H1 (cell line): ENCODE measurements around the gene KLHL29. TPM values are rescaled to one million over a fixed set of nuclear protein-coding genes. Genes with fewer than 3 reads are reported as not detected.
A peak's percentile ranks its signal among the peaks of the same experiment; 100 is the strongest.

Experiments
- CTCF ChIA-PET: fragments of 300-600 bp; sonication (Branson Sonifier 250); formaldehyde crosslinking; loops from one replicate; lab custom pipeline; 2021; ENCODE audit not compliant: partially characterized antibody; lab: Charles Lee
- POLR2A ChIA-PET: fragments of 300-600 bp; sonication (Branson Sonifier 250); formaldehyde crosslinking; loops from one replicate; lab custom pipeline; 2021; ENCODE audit warnings: inconsistent platforms; ENCODE audit not compliant: partially characterized antibody; lab: Charles Lee
- DNase-seq, 2 experiments: peaks; one replicate each; pipeline versions ENCODE4 v3.0.0 to v3.0.0-alpha.2; 2010 to 2022; ENCODE audit warnings: low spot score in 2 of 2, low read depth in 1 of 2, mixed read lengths in 1 of 2
- FAIRE-seq: peaks from 2 replicates; lab custom pipeline; 2011; peaks lifted over from hg19 to GRCh38; lab: Jason Lieb, UNC
- H2AFZ ChIP-seq: 2 replicates; pipeline ENCODE4 v1.8.1; 2012; ENCODE audit warnings: low read length, inconsistent platforms
- H2AK5ac ChIP-seq: 2 replicates; pipeline ENCODE4 v1.6.1; 2013; ENCODE audit warnings: low read depth, low read length
- H2BK120ac ChIP-seq: replicated peaks from 2 replicates; pipeline ENCODE3; 2013; ENCODE audit warnings: low read depth, low read length, inconsistent platforms
- H2BK12ac ChIP-seq: 2 replicates; pipeline ENCODE4 v1.6.1; 2013; ENCODE audit warnings: low read depth, low read length
- H2BK15ac ChIP-seq: 2 replicates; pipeline ENCODE4 v1.6.1; 2013; ENCODE audit warnings: low read length
- H2BK20ac ChIP-seq: 2 replicates; pipeline ENCODE4 v1.6.1; 2013; ENCODE audit warnings: low read length
- H2BK5ac ChIP-seq: 2 replicates; pipeline ENCODE4 v1.6.1; 2013; ENCODE audit warnings: low read depth, low read length
- H3K14ac ChIP-seq: 2 replicates; pipeline ENCODE4 v1.6.1; 2013; ENCODE audit warnings: inconsistent platforms; ENCODE audit not compliant: insufficient read length
- H3K18ac ChIP-seq: 2 replicates; pipeline ENCODE4 v1.6.1; 2013; ENCODE audit warnings: low read length; ENCODE audit errors: extremely low read depth
- H3K23ac ChIP-seq: 2 replicates; pipeline ENCODE4 v1.6.1; 2013; ENCODE audit warnings: inconsistent platforms; ENCODE audit not compliant: insufficient read length
- H3K23me2 ChIP-seq: 2 replicates; pipeline ENCODE4 v1.6.1; 2013; ENCODE audit warnings: low read depth, low read length
- H3K27ac ChIP-seq: 2 replicates; pipeline ENCODE4 v1.6.1; 2011; ENCODE audit warnings: low read depth, low read length, inconsistent platforms
- H3K27me3 ChIP-seq, 4 experiments: replicated peaks in 1 of 4; 1 replicate in 1 of 4; 2 replicates in 3 of 4; pipeline versions ENCODE4 v1.6.1 to v1.8.1; 2011 to 2013; ENCODE audit warnings: low read length in 3 of 4, mild to moderate bottlenecking in 3 of 4, inconsistent platforms in 2 of 4, mixed read lengths in 2 of 4, moderate library complexity in 1 of 4; ENCODE audit not compliant: control insufficient read depth in 3 of 4, insufficient read depth in 3 of 4; ENCODE audit errors: extremely low read depth in 1 of 4
- H3K36me3 ChIP-seq, 4 experiments: 2 replicates each; pipeline versions ENCODE4 v1.6.1 to v1.8.1; 2011 to 2013; ENCODE audit warnings: mild to moderate bottlenecking in 4 of 4, low read length in 3 of 4, moderate library complexity in 2 of 4, control low read depth in 1 of 4, inconsistent platforms in 1 of 4; ENCODE audit not compliant: insufficient read depth in 4 of 4, control insufficient read depth in 2 of 4
- H3K4ac ChIP-seq: replicated peaks from 2 replicates; pipeline ENCODE3; 2013; ENCODE audit warnings: low read length, low read depth, mixed read lengths, inconsistent platforms; ENCODE audit not compliant: insufficient read length
- H3K4me1 ChIP-seq, 4 experiments: replicated peaks in 1 of 4; 1 replicate in 1 of 4; 2 replicates in 3 of 4; pipeline versions ENCODE4 v1.6.1 to v1.8.1; 2011 to 2013; ENCODE audit warnings: low read length in 3 of 4, inconsistent platforms in 2 of 4, mixed read lengths in 1 of 4; ENCODE audit not compliant: insufficient read depth in 4 of 4, control insufficient read depth in 3 of 4
- H3K4me2 ChIP-seq, 2 experiments: 2 replicates each; pipeline versions ENCODE4 v1.6.1 to v1.8.1; 2011 to 2013; ENCODE audit warnings: low read depth in 2 of 2, low read length in 2 of 2, control low read depth in 1 of 2, inconsistent platforms in 1 of 2, mild to moderate bottlenecking in 1 of 2; ENCODE audit not compliant: insufficient read depth in 1 of 2
- H3K4me3 ChIP-seq, 4 experiments: fragments of 200-600, 300-600 bp in 1 of 4; sonication (generic), shearing (Covaris generic), sonication (Bioruptor Twin) in 1 of 4; 2 replicates each; pipeline versions ENCODE4 v1.5.1 to v1.8.1; 2011 to 2016; ENCODE audit warnings: low read length in 4 of 4, low read depth in 3 of 4, control low read depth in 2 of 4, inconsistent platforms in 2 of 4, mild to moderate bottlenecking in 2 of 4, mixed read lengths in 1 of 4, moderate library complexity in 1 of 4; ENCODE audit not compliant: insufficient read depth in 2 of 4; ENCODE audit errors: extremely low read depth in 1 of 4
- H3K56ac ChIP-seq: replicated peaks from 2 replicates; pipeline ENCODE3; 2013; ENCODE audit warnings: low read depth, mild to moderate bottlenecking, mixed read lengths, low read length, inconsistent platforms; ENCODE audit not compliant: insufficient read length
- H3K79me1 ChIP-seq: 2 replicates; pipeline ENCODE4 v1.6.1; 2013; ENCODE audit warnings: low read depth, low read length, control low read depth
- H3K79me2 ChIP-seq, 2 experiments: 2 replicates each; pipeline versions ENCODE4 v1.6.1 to v1.8.1; 2012 to 2013; ENCODE audit warnings: low read length in 2 of 2, mild to moderate bottlenecking in 2 of 2, inconsistent platforms in 1 of 2; ENCODE audit not compliant: insufficient read depth in 2 of 2, control insufficient read depth in 1 of 2
- H3K9ac ChIP-seq, 4 experiments: replicated peaks in 1 of 4; 1 replicate in 1 of 4; 2 replicates in 3 of 4; pipeline versions ENCODE4 v1.6.1 to v1.8.1; 2011 to 2013; ENCODE audit warnings: low read depth in 3 of 4, low read length in 3 of 4, control low read depth in 2 of 4, mild to moderate bottlenecking in 2 of 4, moderate library complexity in 2 of 4, inconsistent platforms in 1 of 4; ENCODE audit errors: extremely low read depth in 1 of 4
- H3K9me3 ChIP-seq, 2 experiments: 2 replicates each; pipeline versions ENCODE4 v1.6.1 to v1.8.1; 2012 to 2013; ENCODE audit warnings: mild to moderate bottlenecking in 2 of 2, moderate library complexity in 2 of 2, control low read depth in 1 of 2, inconsistent platforms in 1 of 2, low read depth in 1 of 2, low read length in 1 of 2, mixed read lengths in 1 of 2; ENCODE audit not compliant: insufficient read depth in 2 of 2
- H4K20me1 ChIP-seq, 2 experiments: replicated peaks in 1 of 2; 2 replicates each; pipeline versions ENCODE3 to v1.8.1; 2011 to 2013; ENCODE audit warnings: inconsistent platforms in 2 of 2, low read length in 2 of 2, mild to moderate bottlenecking in 1 of 2; ENCODE audit not compliant: insufficient read depth in 2 of 2, control insufficient read depth in 1 of 2
- H4K5ac ChIP-seq: 2 replicates; pipeline ENCODE4 v1.6.1; 2013; ENCODE audit warnings: low read length, low read depth, mixed read lengths, inconsistent platforms; ENCODE audit not compliant: insufficient read length
- H4K8ac ChIP-seq: 2 replicates; pipeline ENCODE4 v1.8.0; 2013; ENCODE audit warnings: mild to moderate bottlenecking, moderate library complexity, low read length, inconsistent platforms; ENCODE audit not compliant: insufficient read depth; ENCODE audit errors: extremely low read depth
- H4K91ac ChIP-seq: replicated peaks from 2 replicates; pipeline ENCODE3; 2013; ENCODE audit warnings: low read length, mixed read lengths, inconsistent platforms; ENCODE audit not compliant: insufficient read length
- BACH1 ChIP-seq: IDR thresholded peaks from 2 replicates; pipeline ENCODE4 v1.6.1; 2012; ENCODE audit warnings: low read length, improper control_type of control experiment
- BCL11A ChIP-seq, 2 experiments: IDR thresholded peaks; one replicate each; pipeline ENCODE4 v1.6.1; 2011; ENCODE audit warnings: low read depth in 2 of 2, low read length in 2 of 2, mild to moderate bottlenecking in 2 of 2
- HDAC6 ChIP-seq: IDR thresholded peaks from one replicate; pipeline ENCODE4 v1.7.1; 2012; ENCODE audit warnings: low read depth, mild to moderate bottlenecking, inconsistent platforms, low read length, moderate library complexity
- POU5F1 ChIP-seq: IDR thresholded peaks from 2 replicates; pipeline ENCODE4 v1.6.1; 2011; ENCODE audit warnings: low read depth, mild to moderate bottlenecking, low read length, moderate library complexity
- RFX5 ChIP-seq: IDR thresholded peaks from 2 replicates; pipeline ENCODE4 v1.6.1; 2011; ENCODE audit warnings: low read depth, low read length, improper control_type of control experiment, borderline replicate concordance
- RNF2 ChIP-seq: fragments of 200-900, 300-1000 bp; sonication (generic); IDR thresholded peaks from 2 replicates; pipeline ENCODE4 v1.7.1; 2016; ENCODE audit warnings: borderline replicate concordance, low read depth, mild to moderate bottlenecking, antibody characterized with exemption, low read length; ENCODE audit not compliant: poor library complexity, severe bottlenecking; ENCODE audit errors: missing control alignments
- RXRA ChIP-seq: IDR thresholded peaks from 2 replicates; pipeline ENCODE4 v1.6.1; 2011; ENCODE audit warnings: low read depth, mild to moderate bottlenecking, low read length, moderate library complexity; ENCODE audit not compliant: insufficient read depth
- YY1 ChIP-seq: IDR thresholded peaks from 2 replicates; pipeline ENCODE4 v1.6.1; 2011; ENCODE audit warnings: low read depth, mild to moderate bottlenecking, low read length
- WGBS, 2 experiments: shearing (Covaris generic) in 1 of 2; methylation state at CpG; one replicate each; pipeline versions ENCODE4 v1.1.6 to v1.1.7; 2013 to 2015; ENCODE audit warnings: low lambda C conversion rate in 2 of 2, mixed read lengths in 2 of 2, inconsistent platforms in 1 of 2, low coverage in 1 of 2, missing lambda C conversion rate in 1 of 2; ENCODE audit not compliant: insufficient replicate concordance in 2 of 2, insufficient coverage in 1 of 2, insufficient read length in 1 of 2; ENCODE audit errors: extremely low coverage in 1 of 2, missing lambda C conversion rate in 1 of 2; 5-methylcytosine and 5-hydroxymethylcytosine counted together
- polyA plus RNA-seq, 7 experiments: library from polyadenylated mRNA; depleted of rRNA in 3 of 7; stranded (reverse) in 5 of 7; unstranded in 2 of 7; fragments of >200 nt in 5 of 7; fragments of 200-250 nt in 2 of 7; gene quantifications; 1 replicate in 5 of 7; 2 replicates in 1 of 7; 4 replicates in 1 of 7; pipeline versions ENCODE4 v1.2.1 to v1.2.3, GENCODE V29; 2011 to 2013; ENCODE audit warnings: missing spikeins in 2 of 7, mixed read lengths in 2 of 7
- total RNA-seq: library from RNA; stranded (reverse); fragmentation: NEBNext Ultra II Directional; extraction: Animal tissue kit (Norgen Biotek cat#: 25700); gene quantifications from 2 replicates; pipeline ENCODE4 v1.2.1, GENCODE V29; 2021

Gene KLHL29
- total and polyA plus RNA-seq, 2 of the 8 experiments (the other 6 are each of a cell fraction or from before 2014, with no cell fraction given), result 1.1 to 4.7 TPM

GRCh38 chr2:23664066-23664788 is 279.2 kb downstream of the KLHL29 start:
- no peak overlapping the region for H2AK5ac ChIP-seq
- no peaks in the 10 kb centered on the region for H3K36me3 ChIP-seq
- no peak overlapping the region for H4K91ac ChIP-seq
- H3K27ac ChIP-seq, result no peak overlapping the region
- H3K79me2 ChIP-seq, result no peaks in the 10 kb centered on the region
- no peak overlapping the region for H4K8ac ChIP-seq
- peaks cover 0 to 6% (median under 1%) of the 10 kb centered on the region in 4 experiments; a peak in 2 of 7 replicates for H3K27me3 ChIP-seq
- H3K56ac ChIP-seq, result no peak overlapping the region
- ChIA-PET CTCF (interaction anchor here (0.8 to 7.8 kb wide), 6 partner anchors 8 to 40 kb away, joined by 3 to 35 read pairs (median 4); no protein-coding TSS in a partner anchor), POLR2A (interaction anchor here (1.2 kb wide), 2 partner anchors 8 to 23 kb away, joined by 3 to 5 read pairs; no protein-coding TSS in a partner anchor)
- TF ChIP-seq RNF2 (no peak), RXRA (no peak), YY1 (no peak), RFX5 (no peak), HDAC6 (no peak), POU5F1 (no peak), BCL11A (IDR thresholded peaks at IDR 0.05; ENCODE audit: low read depth in 2 of 2, low read length in 2 of 2) (no peak), BACH1 (no peak)
- no peak overlapping the region for H3K14ac ChIP-seq
- no peak overlapping the region for H2BK5ac ChIP-seq
- H2BK20ac ChIP-seq, result no peak overlapping the region
- H3K79me1 ChIP-seq, result no peaks in the 10 kb centered on the region
- H3K9me3 ChIP-seq, result no peaks in the 10 kb centered on the region
- no peak overlapping the region for H2AFZ ChIP-seq
- H3K4ac ChIP-seq, result no peak overlapping the region
- H2BK120ac ChIP-seq, result no peak overlapping the region
- no peak overlapping the region for H4K5ac ChIP-seq
- no peaks in the 10 kb centered on the region; the same call in 1 of the 2 replicates for H3K23me2 ChIP-seq
- H3K18ac ChIP-seq, result no peak overlapping the region
- H3K4me3 ChIP-seq, result peak overlapping the region in 1 of 4 experiments; percentile 48; a peak in 1 of 8 replicates
- H3K4me1 ChIP-seq, result peaks cover 0 to 3% (median 0%) of the 10 kb centered on the region in 4 experiments; a peak in 2 of 7 replicates
- no peak overlapping the region for H2BK15ac ChIP-seq
- no peak for FAIRE-seq
- H3K9ac ChIP-seq, result no peak overlapping the region
- H3K23ac ChIP-seq, result no peak overlapping the region
- no peak overlapping the region for H2BK12ac ChIP-seq
- H3K4me2 ChIP-seq, result no peak overlapping the region
- no peak for DNase-seq
- WGBS, 2 experiments, result 86% methylated on average over 9 of the region's 9 CpGs; no CpG with 5 or more reads in 1 of the 2 experiments
- H4K20me1 ChIP-seq, result peaks cover 0 to 2% of the 10 kb centered on the region in 2 experiments
